HepG2 (cell line): ENCODE measurements around the gene THUMPD1. TPM values are rescaled to one million over a fixed set of nuclear protein-coding genes. Genes with fewer than 3 reads are reported as not detected.

Experiments
- polyA plus RNA-seq, 8 experiments: library from polyadenylated mRNA; depleted of rRNA in 3 of 8; stranded (reverse) in 7 of 8; unstranded in 1 of 8; fragments of >200 nt; fragmentation: Illumina TruSeq in 4 of 8; extraction: Trizol in 4 of 8; gene quantifications; 2 replicates each; pipeline versions ENCODE4 v1.2.1 to v1.2.3, GENCODE V29; 2011 to 2016; ENCODE audit warnings: low read depth in 4 of 8, missing spikeins in 1 of 8, mixed read lengths in 1 of 8; ENCODE audit not compliant: insufficient read depth in 1 of 8
- small RNA-seq, 3 experiments: library from RNA; depleted of rRNA; stranded (forward); fragments of <200 nt; gene quantifications; one replicate each; pipeline ENCODE3, GENCODE V24; 2012; ENCODE audit warnings: low read depth in 2 of 3, low replicate concordance in 1 of 3; ENCODE audit not compliant: insufficient read length in 3 of 3, insufficient read depth in 2 of 3
- total RNA-seq, 5 experiments: library from RNA; depleted of rRNA; stranded (reverse); fragments of >200 nt; fragmentation: Illumina TruSeq; extraction: Trizol; gene quantifications; 2 replicates each; pipeline ENCODE4 v1.2.3, GENCODE V29; 2016; ENCODE audit warnings: low read depth in 1 of 5

The THUMPD1 gene
- total and polyA plus RNA-seq, 2 of the 13 experiments (the other 11 are each of a cell fraction or from before 2014, with no cell fraction given), result 22.7 to 69.1 TPM

Small RNA genes within 50 kb of the gene (small RNA-seq; reads per million reads assigned to genes)
- gene RNU6-944P, result 0 to 1.9 (median 0) reads per million in 3 experiments

Other genes with a start within 250 kb of the THUMPD1 start
- 15.0 and 34.0 TPM in 2 replicates for gene ACSM2B, start 165.5 kb downstream of the THUMPD1 start, total RNA-seq (2016; rRNA removed; fragmentation: Illumina TruSeq; extraction: Trizol)
- gene ACSM2B, start 165.5 kb downstream of the THUMPD1 start, polyA plus RNA-seq (2011; rRNA removed), result 22.9 and 40.2 TPM in 2 replicates
- 0.71 and 1.1 TPM in 2 replicates for gene ACSM1, start 44.1 kb downstream of the THUMPD1 start, total RNA-seq (2016; rRNA removed; fragmentation: Illumina TruSeq; extraction: Trizol)
- gene ACSM1, start 44.1 kb downstream of the THUMPD1 start, polyA plus RNA-seq (2011; rRNA removed), result 0.73 and 0.77 TPM in 2 replicates
- gene ACSM3, start 22.2 kb upstream of the THUMPD1 start, total RNA-seq (2016; rRNA removed; fragmentation: Illumina TruSeq; extraction: Trizol), result 108 and 125 TPM in 2 replicates
- 74.0 and 84.3 TPM in 2 replicates for gene ACSM3, start 22.2 kb upstream of the THUMPD1 start, polyA plus RNA-seq (2011; rRNA removed)
- 41.3 and 53.1 TPM in 2 replicates for gene ERI2, start 64.7 kb upstream of the THUMPD1 start, total RNA-seq (2016; rRNA removed; fragmentation: Illumina TruSeq; extraction: Trizol)
- 16.3 and 17.4 TPM in 2 replicates for gene ERI2, start 64.7 kb upstream of the THUMPD1 start, polyA plus RNA-seq (2011; rRNA removed)
- 13.1 and 14.4 TPM in 2 replicates for gene REXO5, start 64.7 kb upstream of the THUMPD1 start, total RNA-seq (2016; rRNA removed; fragmentation: Illumina TruSeq; extraction: Trizol)
- 5.5 and 5.9 TPM in 2 replicates for gene REXO5, start 64.7 kb upstream of the THUMPD1 start, polyA plus RNA-seq (2011; rRNA removed)
- gene DCUN1D3, start 158.5 kb upstream of the THUMPD1 start, total RNA-seq (2016; rRNA removed; fragmentation: Illumina TruSeq; extraction: Trizol), result 19.3 and 26.1 TPM in 2 replicates
- gene DCUN1D3, start 158.5 kb upstream of the THUMPD1 start, polyA plus RNA-seq (2011; rRNA removed), result 5.0 and 6.3 TPM in 2 replicates
- 82.6 and 106 TPM in 2 replicates for gene LYRM1, start 159.0 kb upstream of the THUMPD1 start, total RNA-seq (2016; rRNA removed; fragmentation: Illumina TruSeq; extraction: Trizol)
- gene LYRM1, start 159.0 kb upstream of the THUMPD1 start, polyA plus RNA-seq (2011; rRNA removed), result 46.1 and 59.2 TPM in 2 replicates